Vagina (tissue), 2 donors: ENCODE measurements around the gene PFN4. TPM values are rescaled to one million over a fixed set of nuclear protein-coding genes. Genes with fewer than 3 reads are reported as not detected.

Source experiments
- DNase-seq, 2 donors: peaks; one replicate each; pipeline ENCODE4 v3.0.0-alpha.2; 2017; ENCODE audit errors: extremely low spot score in 2 of 2
- H3K27ac ChIP-seq: fragments of 200-600 bp; sonication (generic); one replicate; pipeline ENCODE4 v1.5.1; 2019
- H3K27me3 ChIP-seq: fragments of 200-600 bp; sonication (generic); one replicate; pipeline ENCODE4 v1.5.1; 2019
- H3K36me3 ChIP-seq, 2 donors: fragments of 200-600 bp; sonication (generic); one replicate each; pipeline ENCODE4 v1.5.1; 2017 to 2019
- H3K4me1 ChIP-seq: fragments of 200-600 bp; sonication (generic); one replicate; pipeline ENCODE4 v1.5.1; 2019
- H3K4me3 ChIP-seq, 2 donors: fragments of 200-600 bp; sonication (generic); 1 replicate in 1 of 2; 2 replicates in 1 of 2; pipeline ENCODE4 v1.5.1; 2016 to 2019
- H3K9me3 ChIP-seq: fragments of 200-600 bp; sonication (generic); one replicate; pipeline ENCODE4 v1.5.1; 2019
- CTCF ChIP-seq, 3 experiments: fragments of 450-650 bp in 2 of 3; fragments of 200-600 bp in 1 of 3; sonication (generic) in 1 of 3; IDR thresholded peaks; one replicate each; pipeline ENCODE4 v1.5.1; 2017 to 2019; ENCODE audit warnings: antibody characterized with exemption in 3 of 3, mild to moderate bottlenecking in 2 of 3, moderate library complexity in 2 of 3
- POLR2A ChIP-seq, 2 donors: fragments of 450-650 bp; IDR thresholded peaks; one replicate each; pipeline ENCODE4 v1.6.1; 2017; ENCODE audit warnings: antibody characterized with exemption in 2 of 2, mild to moderate bottlenecking in 2 of 2, moderate library complexity in 2 of 2
- POLR2AphosphoS5 ChIP-seq, 2 donors: sonication (generic); formaldehyde crosslinking; IDR thresholded peaks; one replicate each; pipeline ENCODE4 v1.9.0; 2017; ENCODE audit warnings: antibody characterized with exemption in 2 of 2, mild to moderate bottlenecking in 2 of 2, low read depth in 1 of 2; ENCODE audit not compliant: insufficient read depth in 1 of 2
- intact Hi-C: fragments of 100-400 bp; cut with DNase I; formaldehyde crosslinking; loops from one replicate; pipeline ENCODE4 v1.15.1; 2023
- total RNA-seq: library from RNA; depleted of rRNA; stranded (reverse); fragments of >200 nt; gene quantifications from one replicate; pipeline ENCODE4 v1.2.3, GENCODE V29; 2016

Gene PFN4
- total RNA-seq = not detected

GRCh38 chr2:24123195-24123921 lies at the start of gene PFN4, which contains the start of gene FAM228B:
Gene PFN4, minus strand, starts transcription at chr2:24123334. Its CDS starts 799 bp downstream, at chr2:24122535.
Gene FAM228B, plus strand, starts transcription at chr2:24123469. Its CDS starts 893 bp downstream, at chr2:24124362.
- H3K9me3 ChIP-seq = no peaks in the 10 kb centered on the region
- H3K4me1 ChIP-seq = peaks cover 23% of the 10 kb centered on the region
- intact Hi-C loops = no loop called here
- no peak for DNase-seq
- no peaks in the 10 kb centered on the region for H3K27me3 ChIP-seq
- no peaks in the 10 kb centered on the region for H3K36me3 ChIP-seq
- TF ChIP-seq POLR2A (IDR thresholded peaks at IDR 0.05) (peak in 1 of 2 donors; percentile 43), CTCF (IDR thresholded peaks at IDR 0.05) (no peak), POLR2AphosphoS5 (IDR thresholded peaks at IDR 0.05; ENCODE audit: insufficient read depth in 1 of 2, low read depth in 1 of 2) (peak in 1 of 2 donors; percentile 60)
- H3K27ac ChIP-seq = peak within 1 kb of the TSS; percentile 91
- H3K4me3 ChIP-seq = peak within 1 kb of the TSS; percentile 74 to 81

- no peaks in the 10 kb centered on the region for H3K36me3 ChIP-seq
- H3K27ac ChIP-seq = no peak overlapping the region
- no peaks in the 10 kb centered on the region for H3K4me1 ChIP-seq
- DNase-seq = no peak
- no peaks in the 10 kb centered on the region for H3K9me3 ChIP-seq
- H3K4me3 ChIP-seq = no peak overlapping the region
- no peaks in the 10 kb centered on the region for H3K27me3 ChIP-seq
- intact Hi-C loops = no loop called here
- no peak for TF ChIP-seq POLR2AphosphoS5 (IDR thresholded peaks at IDR 0.05; ENCODE audit: insufficient read depth in 1 of 2, low read depth in 1 of 2)
- no peak for TF ChIP-seq CTCF (IDR thresholded peaks at IDR 0.05)
- TF ChIP-seq POLR2A (IDR thresholded peaks at IDR 0.05) = no peak
Measured at GRCh38 chr2:24169023-24169422, 45.9 kb upstream of the PFN4 start.

- Histone ChIP-seq H3K36me3 (no peaks in the 10 kb centered on the region), H3K4me1 (no peaks in the 10 kb centered on the region), H3K27me3 (no peaks in the 10 kb centered on the region), H3K9me3 (no peaks in the 10 kb centered on the region), H3K27ac (no peak overlapping the region), H3K4me3 (no peak overlapping the region)
- TF ChIP-seq POLR2A (IDR thresholded peaks at IDR 0.05) (no peak), POLR2AphosphoS5 (IDR thresholded peaks at IDR 0.05; ENCODE audit: insufficient read depth in 1 of 2, low read depth in 1 of 2) (no peak), CTCF (IDR thresholded peaks at IDR 0.05) (peak in 2 of 3 experiments; percentile 18 to 60)
- no peak for DNase-seq
- intact Hi-C loops = no loop called here
Measured at GRCh38 chr2:24164416-24164973, 41.4 kb upstream of the PFN4 start.

DNA sequence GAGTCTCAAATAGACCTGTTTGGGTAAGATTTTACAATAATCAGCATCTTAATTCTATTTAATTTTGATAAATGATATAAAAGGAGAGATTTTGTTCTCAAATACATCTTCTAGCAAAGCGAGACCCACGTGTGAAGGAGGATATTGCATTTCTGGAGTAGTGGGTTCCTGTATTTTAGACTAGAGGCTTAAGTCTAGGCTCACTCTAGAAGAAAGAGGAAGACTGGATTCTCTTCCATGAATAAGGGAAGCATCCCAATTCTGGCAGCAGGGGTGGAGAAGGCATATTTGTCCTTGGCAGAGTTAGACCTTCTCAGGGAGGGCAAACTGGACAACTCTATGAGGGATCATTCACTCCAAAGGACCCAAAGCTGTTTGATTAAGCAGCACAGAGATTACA lies 40.5 kb upstream of the PFN4 start:
- Histone ChIP-seq H3K36me3 (no peaks in the 10 kb centered on the region), H3K27ac (no peak overlapping the region), H3K4me3 (no peak overlapping the region), H3K27me3 (no peaks in the 10 kb centered on the region), H3K4me1 (no peaks in the 10 kb centered on the region), H3K9me3 (no peaks in the 10 kb centered on the region)
- intact Hi-C loops = no loop called here
- TF ChIP-seq CTCF (IDR thresholded peaks at IDR 0.05) (no peak), POLR2A (IDR thresholded peaks at IDR 0.05) (no peak), POLR2AphosphoS5 (IDR thresholded peaks at IDR 0.05; ENCODE audit: insufficient read depth in 1 of 2, low read depth in 1 of 2) (no peak)
- DNase-seq = no peak

GRCh38 chr2:24163186-24163585 lies 40.1 kb upstream of the PFN4 start:
- intact Hi-C loops = no loop called here

More at GRCh38 chr2:24163186-24163585, 40.1 kb upstream of the PFN4 start:
- TF ChIP-seq POLR2AphosphoS5 (IDR thresholded peaks at IDR 0.05; ENCODE audit: insufficient read depth in 1 of 2, low read depth in 1 of 2) (no peak), CTCF (IDR thresholded peaks at IDR 0.05) (no peak), POLR2A (IDR thresholded peaks at IDR 0.05) (no peak)
- no peak overlapping the region for H3K27ac ChIP-seq
- no peaks in the 10 kb centered on the region for H3K36me3 ChIP-seq
- no peaks in the 10 kb centered on the region for H3K4me1 ChIP-seq
- no peaks in the 10 kb centered on the region for H3K9me3 ChIP-seq
- no peak overlapping the region for H3K4me3 ChIP-seq
- DNase-seq = no peak
- no peaks in the 10 kb centered on the region for H3K27me3 ChIP-seq
